Measurements from ENCODE around the gene PADI3. TPM values are rescaled to one million over a fixed set of nuclear protein-coding genes. Genes with fewer than 3 reads are reported as not detected.
A peak's percentile ranks its signal among the peaks of the same experiment; 100 is the strongest.

Gene PADI3, protein sequence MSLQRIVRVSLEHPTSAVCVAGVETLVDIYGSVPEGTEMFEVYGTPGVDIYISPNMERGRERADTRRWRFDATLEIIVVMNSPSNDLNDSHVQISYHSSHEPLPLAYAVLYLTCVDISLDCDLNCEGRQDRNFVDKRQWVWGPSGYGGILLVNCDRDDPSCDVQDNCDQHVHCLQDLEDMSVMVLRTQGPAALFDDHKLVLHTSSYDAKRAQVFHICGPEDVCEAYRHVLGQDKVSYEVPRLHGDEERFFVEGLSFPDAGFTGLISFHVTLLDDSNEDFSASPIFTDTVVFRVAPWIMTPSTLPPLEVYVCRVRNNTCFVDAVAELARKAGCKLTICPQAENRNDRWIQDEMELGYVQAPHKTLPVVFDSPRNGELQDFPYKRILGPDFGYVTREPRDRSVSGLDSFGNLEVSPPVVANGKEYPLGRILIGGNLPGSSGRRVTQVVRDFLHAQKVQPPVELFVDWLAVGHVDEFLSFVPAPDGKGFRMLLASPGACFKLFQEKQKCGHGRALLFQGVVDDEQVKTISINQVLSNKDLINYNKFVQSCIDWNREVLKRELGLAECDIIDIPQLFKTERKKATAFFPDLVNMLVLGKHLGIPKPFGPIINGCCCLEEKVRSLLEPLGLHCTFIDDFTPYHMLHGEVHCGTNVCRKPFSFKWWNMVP
- total RNA-seq = not detected

GRCh38 chr1:17248781-17249180, at the start of gene PADI3:
PADI3 (plus strand) TSS chr1:17249098; CDS start chr1:17249138, 40 bp downstream.
- Mint-ChIP-seq H3K4me1 (ENCODE audit: low read depth) (no peaks in the 10 kb centered on the region), H3K27me3 (ENCODE audit: low read depth) (peaks cover 8% of the 10 kb centered on the region)
- ATAC-seq = no peak

DNA sequence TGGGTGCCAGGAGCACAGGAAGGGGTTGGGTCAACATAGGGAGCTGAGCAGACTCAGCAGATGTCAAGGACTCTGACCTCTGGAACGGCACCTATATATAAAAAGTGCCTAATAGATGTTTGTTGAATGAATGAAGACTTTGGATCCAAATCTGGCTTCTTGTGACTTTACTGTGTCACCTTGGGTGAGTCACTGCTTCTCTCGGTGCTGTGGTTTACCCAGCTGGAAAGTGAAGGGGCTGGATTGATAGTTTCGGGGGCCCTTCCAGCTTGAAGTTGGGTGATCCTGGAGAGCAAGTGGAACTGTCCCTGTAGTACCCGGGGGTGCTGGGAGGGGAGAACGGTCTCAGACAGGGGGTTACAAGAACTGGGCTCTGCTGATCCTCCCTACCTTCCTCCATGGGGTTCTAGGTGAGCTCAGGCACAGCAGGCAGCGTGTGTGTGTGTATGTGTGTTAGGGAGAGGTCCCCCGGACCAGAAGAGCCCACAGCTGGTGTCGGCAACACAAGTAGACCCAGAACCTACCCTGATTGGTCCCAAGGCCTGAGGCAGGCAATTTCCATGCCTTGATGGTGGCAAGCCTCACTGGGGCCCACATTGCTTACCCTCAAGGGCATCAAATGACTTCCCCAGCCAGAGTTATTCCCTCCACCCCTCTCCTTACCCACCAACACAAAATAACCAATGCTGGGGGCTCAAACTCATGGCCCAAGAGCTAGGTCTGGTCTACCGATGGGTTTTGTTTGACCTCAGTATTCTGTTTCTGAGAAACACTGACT, 49.4 kb upstream of the PADI3 start:
- no peaks in the 10 kb centered on the region for H3K9me3 Mint-ChIP-seq
- H3K4me1 Mint-ChIP-seq (ENCODE audit: low read depth) = peaks cover 35% of the 10 kb centered on the region
- DNase-seq (no peak), ATAC-seq (peak; percentile 38 to 46)
- no peaks in the 10 kb centered on the region for H3K36me3 Mint-ChIP-seq (ENCODE audit: insufficient read depth)
- peaks cover 6% of the 10 kb centered on the region for H3K27me3 Mint-ChIP-seq (ENCODE audit: low read depth)
- no peak overlapping the region for H3K4me3 Mint-ChIP-seq

More at GRCh38 chr1:17248781-17249180, at the start of gene PADI3:
- DNase-seq = no peak
- Mint-ChIP-seq H3K9me3 (no peaks in the 10 kb centered on the region), H3K36me3 (ENCODE audit: insufficient read depth) (no peaks in the 10 kb centered on the region), H3K4me3 (no peak within 1 kb of the TSS)

DNA sequence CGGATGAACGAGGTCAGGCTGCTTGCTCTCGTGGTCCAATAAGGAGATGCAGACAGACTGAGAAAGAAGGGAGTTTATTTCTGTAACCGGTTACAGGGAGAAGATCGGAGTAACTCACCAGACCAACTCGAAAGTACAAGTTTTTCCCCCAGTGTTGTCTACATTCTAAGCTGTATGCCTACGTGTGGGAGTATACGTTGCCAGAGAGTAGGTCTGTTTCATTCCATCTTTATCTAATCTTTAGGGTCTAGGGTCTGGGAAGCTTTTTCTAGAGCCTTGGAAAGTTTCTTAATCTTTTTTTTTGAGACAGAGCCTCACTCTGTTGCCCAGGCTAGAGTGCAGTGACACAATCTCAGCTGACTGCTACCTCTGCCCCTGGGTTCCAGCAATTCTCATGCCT, 48.7 kb upstream of the PADI3 start:
- no peaks in the 10 kb centered on the region for H3K36me3 Mint-ChIP-seq (ENCODE audit: insufficient read depth)
- H3K27me3 Mint-ChIP-seq (ENCODE audit: low read depth) = peaks cover 6% of the 10 kb centered on the region
- no peak for DNase-seq
- peaks cover 37% of the 10 kb centered on the region for H3K4me1 Mint-ChIP-seq (ENCODE audit: low read depth)
- H3K9me3 Mint-ChIP-seq = no peaks in the 10 kb centered on the region
- H3K4me3 Mint-ChIP-seq = no peak overlapping the region
- ATAC-seq = no peak

- no peak for ATAC-seq
- Mint-ChIP-seq H3K9me3 (no peaks in the 10 kb centered on the region), H3K36me3 (ENCODE audit: insufficient read depth) (no peaks in the 10 kb centered on the region), H3K4me1 (ENCODE audit: low read depth) (peaks cover 37% of the 10 kb centered on the region), H3K4me3 (no peak overlapping the region), H3K27me3 (ENCODE audit: low read depth) (peaks cover 6% of the 10 kb centered on the region)
- DNase-seq = no peak
Observed at GRCh38 chr1:17200756-17201155, 48.1 kb upstream of the PADI3 start.

DNA sequence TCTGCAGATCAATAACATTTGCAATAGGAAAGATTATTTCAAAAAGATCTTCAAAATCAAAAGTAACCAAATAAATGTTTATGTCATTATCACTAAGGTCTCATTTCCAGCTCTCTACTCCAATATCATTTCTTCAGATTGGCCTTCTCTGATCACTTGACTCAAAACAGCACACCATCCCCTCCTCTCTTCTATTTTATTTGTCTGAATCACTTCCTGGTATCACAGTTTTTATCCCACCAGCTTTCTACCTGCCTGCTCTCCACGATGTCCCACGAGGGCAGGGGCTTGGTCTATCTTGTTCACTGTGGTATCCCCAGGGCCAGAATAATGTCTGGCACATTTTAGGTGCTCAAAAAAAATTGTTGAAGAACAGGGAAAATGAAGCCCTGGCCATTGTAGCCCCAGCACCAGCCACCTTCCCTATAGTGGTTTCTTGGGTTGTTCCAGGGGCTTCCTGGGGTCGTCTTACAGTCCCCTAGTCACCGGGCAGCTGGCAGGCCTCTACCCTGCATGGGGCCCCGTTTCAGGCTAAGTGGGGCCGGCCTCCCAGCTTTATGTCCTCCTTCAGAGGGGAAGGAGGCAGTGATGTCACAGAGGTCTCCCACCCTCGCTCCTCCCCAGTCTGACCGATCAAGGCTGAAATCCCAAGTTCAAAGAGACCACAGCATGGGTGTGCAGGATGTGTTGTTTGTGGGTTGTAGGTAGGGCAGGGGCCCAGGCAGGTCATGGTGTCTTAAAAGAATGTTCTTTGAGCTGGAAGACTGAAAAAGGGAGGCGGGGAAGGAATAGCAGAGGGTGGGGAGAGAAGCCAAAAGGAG, 47.5 kb upstream of the PADI3 start:
- Mint-ChIP-seq H3K4me1 (ENCODE audit: low read depth) (peaks cover 39% of the 10 kb centered on the region), H3K27me3 (ENCODE audit: low read depth) (peaks cover 6% of the 10 kb centered on the region), H3K4me3 (peak overlapping the region; percentile 62), H3K9me3 (no peaks in the 10 kb centered on the region), H3K36me3 (ENCODE audit: insufficient read depth) (no peaks in the 10 kb centered on the region)
- DNase-seq (no peak), ATAC-seq (peak; percentile 42 to 49)

- no peaks in the 10 kb centered on the region for H3K9me3 Mint-ChIP-seq
- H3K4me3 Mint-ChIP-seq = no peak within 1 kb of the TSS
- DNase-seq = no peak
- H3K27me3 Mint-ChIP-seq (ENCODE audit: low read depth) = peaks cover 12% of the 10 kb centered on the region
- H3K4me1 Mint-ChIP-seq (ENCODE audit: low read depth) = peaks cover 48% of the 10 kb centered on the region
- ATAC-seq = no peak
- H3K36me3 Mint-ChIP-seq (ENCODE audit: insufficient read depth) = no peaks in the 10 kb centered on the region
Observed at GRCh38 chr1:17204546-17205440, 44.1 kb upstream of the PADI3 start, which contains the start of gene PADI1. PADI1 (plus strand) TSS chr1:17205128; CDS start chr1:17205218, 90 bp downstream.

DNA sequence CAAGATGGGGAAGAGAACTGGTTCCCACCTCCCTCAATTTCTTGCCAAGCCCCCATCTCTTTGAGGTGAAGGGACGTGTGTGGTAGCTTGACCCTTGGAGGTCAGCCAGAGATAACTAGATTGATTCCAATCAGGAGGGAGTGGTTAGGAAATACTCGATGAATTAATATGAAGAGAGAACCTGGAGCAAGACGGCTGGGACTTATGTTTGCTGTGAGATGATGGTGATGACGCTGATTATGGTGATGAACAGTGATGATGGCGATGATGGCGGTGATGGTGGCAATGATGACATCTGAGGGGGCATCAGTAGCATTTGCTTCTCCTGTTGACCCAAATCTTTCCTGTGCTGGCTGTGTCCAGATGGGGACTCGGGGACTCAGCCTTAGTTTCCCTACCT, 43.2 kb upstream of the PADI3 start:
- DNase-seq = no peak
- H3K4me1 Mint-ChIP-seq (ENCODE audit: low read depth) = peaks cover 47% of the 10 kb centered on the region

DNA sequence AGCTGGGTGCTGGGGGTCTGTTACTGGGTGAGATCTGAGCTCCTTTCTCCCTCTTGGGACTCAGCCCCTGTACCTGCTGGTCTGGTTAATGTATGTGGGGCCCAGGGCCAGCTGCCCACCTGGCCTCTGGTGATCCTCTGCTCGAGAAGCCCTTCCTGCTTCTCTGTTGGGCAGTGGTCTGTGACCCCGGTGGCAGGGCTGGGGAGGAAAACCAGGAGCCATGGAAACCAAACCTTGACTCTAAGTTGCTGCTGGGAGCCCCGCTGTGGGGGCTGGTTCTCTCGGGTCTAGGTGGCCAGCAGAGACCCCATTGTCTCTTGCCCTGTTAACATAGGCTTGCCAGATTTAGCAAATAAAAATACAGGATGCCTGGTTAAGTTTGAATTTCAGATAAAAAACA, 42.7 kb upstream of the PADI3 start:
- DNase-seq (no peak), ATAC-seq (no peak)
- Mint-ChIP-seq H3K27me3 (ENCODE audit: low read depth) (peaks cover 17% of the 10 kb centered on the region), H3K9me3 (no peaks in the 10 kb centered on the region), H3K4me1 (ENCODE audit: low read depth) (peaks cover 43% of the 10 kb centered on the region), H3K4me3 (no peak overlapping the region), H3K36me3 (ENCODE audit: insufficient read depth) (no peaks in the 10 kb centered on the region)

More for the DNA sequence above, 43.2 kb upstream of the PADI3 start:
- Mint-ChIP-seq H3K4me3 (no peak overlapping the region), H3K27me3 (ENCODE audit: low read depth) (peaks cover 14% of the 10 kb centered on the region), H3K36me3 (ENCODE audit: insufficient read depth) (no peaks in the 10 kb centered on the region), H3K9me3 (no peaks in the 10 kb centered on the region)
- ATAC-seq = no peak

DNA sequence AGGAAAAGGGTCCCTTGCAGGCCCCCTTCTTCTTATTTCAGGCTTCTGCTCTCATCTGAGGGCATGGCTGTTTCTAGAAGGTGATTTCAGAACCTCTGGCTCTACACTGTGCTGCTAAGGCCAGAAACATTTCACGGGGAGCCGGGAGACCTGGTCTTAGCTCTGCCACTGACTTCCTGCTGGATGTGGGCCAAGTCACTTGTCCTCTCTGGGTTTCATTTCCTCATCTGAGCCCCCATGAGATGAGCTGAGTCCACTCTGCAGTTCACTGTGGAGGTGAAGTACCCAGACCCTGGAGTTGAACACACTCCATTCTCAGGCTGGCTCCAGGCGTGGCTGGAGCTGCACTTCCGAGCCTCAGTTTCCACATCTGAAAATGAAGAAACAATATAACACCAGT, 41.9 kb upstream of the PADI3 start:
- no peak for ATAC-seq
- Mint-ChIP-seq H3K9me3 (no peaks in the 10 kb centered on the region), H3K4me3 (no peak overlapping the region), H3K4me1 (ENCODE audit: low read depth) (peaks cover 41% of the 10 kb centered on the region), H3K27me3 (ENCODE audit: low read depth) (peaks cover 17% of the 10 kb centered on the region), H3K36me3 (ENCODE audit: insufficient read depth) (no peaks in the 10 kb centered on the region)
- DNase-seq = no peak

DNA sequence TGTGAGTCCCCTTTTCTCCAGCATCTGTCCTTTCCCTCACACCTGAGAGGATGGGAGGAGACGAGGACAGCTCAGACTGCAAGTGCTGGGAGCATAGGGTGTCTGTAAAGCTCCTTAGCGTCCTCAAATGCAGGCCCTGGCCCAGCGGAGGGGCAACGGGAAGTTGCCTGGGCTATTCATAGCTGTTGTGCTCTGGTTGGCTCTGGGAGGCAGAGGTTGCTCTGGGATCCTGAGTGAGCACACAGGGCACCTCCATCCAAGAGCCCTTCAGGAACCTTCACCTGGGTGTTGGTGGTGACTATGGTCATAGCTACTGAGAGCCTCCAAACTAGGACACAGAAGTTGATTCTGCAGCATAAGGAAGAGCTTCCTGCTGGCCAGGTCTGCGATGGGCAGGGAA, 41.4 kb upstream of the PADI3 start:
- ATAC-seq (peak in 1 of 2 donors; percentile 3), DNase-seq (no peak)
- no peaks in the 10 kb centered on the region for H3K36me3 Mint-ChIP-seq (ENCODE audit: insufficient read depth)
- no peak overlapping the region for H3K4me3 Mint-ChIP-seq
- H3K27me3 Mint-ChIP-seq (ENCODE audit: low read depth) = peaks cover 20% of the 10 kb centered on the region
- H3K4me1 Mint-ChIP-seq (ENCODE audit: low read depth) = peaks cover 42% of the 10 kb centered on the region
- H3K9me3 Mint-ChIP-seq = no peaks in the 10 kb centered on the region

DNA sequence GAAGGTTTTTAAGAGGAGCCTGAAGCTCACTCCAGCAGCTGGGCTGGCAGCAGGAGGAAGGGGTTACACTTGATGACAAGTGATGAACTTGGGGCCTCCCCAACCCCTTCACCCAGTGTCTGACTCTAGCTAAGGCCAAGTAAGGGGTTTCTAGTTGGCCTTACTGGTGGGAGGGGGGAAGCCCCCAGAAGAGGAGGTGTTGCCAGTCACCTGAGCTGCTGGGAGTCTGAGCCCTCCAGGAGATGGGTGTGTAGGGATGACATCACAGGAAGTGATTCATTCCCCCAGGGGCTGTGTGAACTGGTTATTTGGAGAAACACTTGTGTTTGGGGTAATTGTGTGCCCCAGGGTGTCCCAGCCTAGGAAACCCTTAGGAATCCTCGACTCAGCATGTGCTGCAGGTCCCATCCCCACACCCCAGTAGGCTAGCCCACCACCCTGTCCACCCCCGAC, 40.9 kb upstream of the PADI3 start:
- Mint-ChIP-seq H3K4me1 (ENCODE audit: low read depth) (peaks cover 42% of the 10 kb centered on the region), H3K4me3 (no peak overlapping the region), H3K36me3 (ENCODE audit: insufficient read depth) (no peaks in the 10 kb centered on the region), H3K27me3 (ENCODE audit: low read depth) (peaks cover 25% of the 10 kb centered on the region), H3K9me3 (no peaks in the 10 kb centered on the region)
- ATAC-seq (peak; percentile 91 to 93), DNase-seq (peak; percentile 27)

DNA sequence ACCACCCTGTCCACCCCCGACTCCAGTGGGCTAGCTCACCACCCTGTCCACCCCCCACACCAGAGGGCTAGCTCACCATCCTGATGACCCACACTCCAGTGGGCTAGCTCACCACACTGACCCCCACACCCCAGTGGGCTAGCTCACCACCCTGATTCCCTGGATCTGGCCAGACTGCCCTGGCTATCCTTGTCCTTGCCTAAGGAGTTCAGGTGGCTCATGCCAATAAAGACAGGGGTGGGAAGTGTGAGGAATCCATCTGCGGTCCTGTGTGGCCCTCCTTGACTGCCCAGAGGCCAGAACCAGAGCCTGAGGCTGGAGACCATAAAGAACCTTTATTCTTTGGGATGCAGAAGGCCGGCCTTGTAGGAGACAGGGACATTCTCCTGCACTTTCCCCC, 40.4 kb upstream of the PADI3 start:
- Mint-ChIP-seq H3K4me1 (ENCODE audit: low read depth) (peaks cover 42% of the 10 kb centered on the region), H3K9me3 (no peaks in the 10 kb centered on the region), H3K27me3 (ENCODE audit: low read depth) (peaks cover 29% of the 10 kb centered on the region), H3K36me3 (ENCODE audit: insufficient read depth) (no peaks in the 10 kb centered on the region), H3K4me3 (no peak overlapping the region)
- DNase-seq (no peak), ATAC-seq (no peak)

DNA sequence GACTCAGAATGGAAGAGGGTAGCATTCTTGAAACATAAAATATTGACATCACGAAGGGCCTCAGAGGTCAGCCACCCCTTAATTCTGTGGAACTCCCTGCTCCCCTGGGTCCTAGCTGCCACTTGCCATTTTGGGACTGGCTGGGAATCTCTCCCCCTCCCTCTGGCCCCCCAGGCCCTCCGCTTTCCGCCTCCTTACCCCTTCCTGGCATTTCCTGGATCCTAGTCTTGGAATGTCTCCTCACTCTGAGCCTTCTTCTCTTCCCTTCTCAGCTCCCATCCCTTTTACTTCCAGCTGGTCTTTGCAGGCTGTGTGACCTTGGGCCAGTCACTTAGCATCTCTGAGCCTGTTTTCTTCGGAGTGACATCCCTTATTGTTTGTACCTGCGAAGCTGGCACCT, 39.5 kb upstream of the PADI3 start:
- Mint-ChIP-seq H3K9me3 (no peaks in the 10 kb centered on the region), H3K4me3 (no peak overlapping the region), H3K27me3 (ENCODE audit: low read depth) (peaks cover 33% of the 10 kb centered on the region), H3K36me3 (ENCODE audit: insufficient read depth) (no peaks in the 10 kb centered on the region), H3K4me1 (ENCODE audit: low read depth) (peaks cover 44% of the 10 kb centered on the region)
- DNase-seq = no peak
- no peak for ATAC-seq
